HG02981 (cell line): ENCODE measurements around the gene HNRNPF.
A peak's percentile ranks its signal among the peaks of the same experiment; 100 is the strongest.
"Not testable (repeated sequence)": the region's sequence is repeated elsewhere in the genome, so short reads cannot be mapped to it uniquely, and the experiment has no call there.

Experiments used
- ATAC-seq: cut with Tn5 transposase; IDR thresholded peaks from one replicate; pipeline ENCODE4 v1.9.1; 2021; ENCODE audit warnings: mild to moderate bottlenecking, moderate library complexity; ENCODE audit not compliant: unreplicated experiment

The HNRNPF gene

GRCh38 chr10:43408710-43409384 is at the start of gene HNRNPF:
HNRNPF (minus strand) TSS chr10:43409186; CDS start chr10:43387884, 21,302 bp downstream.
- ATAC-seq = peak; percentile 67

DNA sequence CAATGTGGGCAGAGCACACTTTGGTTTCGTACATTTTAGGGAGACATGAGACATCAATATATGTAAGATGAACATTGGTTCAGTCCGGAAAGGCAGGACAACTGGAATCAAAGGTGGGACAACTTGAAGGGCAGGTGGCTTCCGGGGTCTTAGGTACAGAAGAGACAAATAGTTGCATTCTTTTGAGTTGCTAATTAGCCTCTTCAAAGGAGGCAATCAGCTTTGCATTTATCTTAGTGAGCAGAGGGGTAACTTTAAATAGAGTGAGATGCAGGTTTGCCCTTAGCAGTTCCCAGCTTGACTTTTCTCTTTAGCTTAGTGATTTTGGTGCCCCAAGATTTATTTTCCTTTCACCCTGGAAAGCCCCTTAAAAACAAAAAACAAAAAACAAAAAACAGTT is 49.2 kb upstream of the HNRNPF start:
- ATAC-seq = no peak

DNA sequence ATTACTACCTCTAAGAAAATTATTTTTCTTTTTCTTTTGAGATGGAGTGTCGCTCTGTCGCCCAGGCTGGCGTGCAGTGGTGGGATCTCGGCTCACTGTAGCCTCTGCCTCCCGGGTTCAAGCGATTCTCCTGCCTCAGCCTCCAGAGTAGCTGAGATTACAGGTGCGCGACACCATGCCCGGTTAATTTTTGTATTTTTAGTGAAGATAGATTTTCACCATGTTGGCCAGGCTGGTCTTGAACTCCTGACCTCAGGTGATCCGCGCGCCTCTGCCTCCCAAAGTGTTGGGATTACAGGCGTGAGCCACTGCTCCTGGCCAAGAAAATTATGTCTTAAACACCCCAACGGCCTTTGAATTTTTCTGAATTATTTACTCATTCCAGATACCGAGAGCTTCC is 47.6 kb upstream of the HNRNPF start:
- not testable (repeated sequence) for ATAC-seq

GRCh38 chr10:43454025-43454424 is 45.0 kb upstream of the HNRNPF start:
- not testable (repeated sequence) for ATAC-seq

GRCh38 chr10:43453266-43453831 is 44.4 kb upstream of the HNRNPF start:
- ATAC-seq = no peak

GRCh38 chr10:43452356-43452914 is 43.4 kb upstream of the HNRNPF start:
- ATAC-seq = no peak

DNA sequence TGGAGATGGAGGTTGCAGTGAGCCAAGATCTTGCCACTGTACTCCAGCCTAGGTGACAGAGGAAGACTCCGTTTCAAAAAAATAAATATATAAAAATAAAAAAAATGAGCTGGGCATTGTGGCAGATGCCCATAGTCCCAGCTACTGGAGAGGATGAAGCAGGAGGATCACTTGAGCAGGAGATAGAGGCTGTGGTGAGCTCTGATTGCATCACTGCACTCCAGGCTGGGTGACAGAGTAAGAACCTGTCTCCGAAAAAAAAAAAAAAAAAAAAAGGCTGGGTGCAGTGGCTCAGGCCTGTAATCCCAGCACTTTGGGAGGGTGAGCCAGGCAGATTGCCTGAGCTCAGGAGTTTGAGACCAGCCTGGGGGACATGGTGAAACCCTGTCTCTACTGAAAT is 39.8 kb upstream of the HNRNPF start:
- no peak for ATAC-seq

DNA sequence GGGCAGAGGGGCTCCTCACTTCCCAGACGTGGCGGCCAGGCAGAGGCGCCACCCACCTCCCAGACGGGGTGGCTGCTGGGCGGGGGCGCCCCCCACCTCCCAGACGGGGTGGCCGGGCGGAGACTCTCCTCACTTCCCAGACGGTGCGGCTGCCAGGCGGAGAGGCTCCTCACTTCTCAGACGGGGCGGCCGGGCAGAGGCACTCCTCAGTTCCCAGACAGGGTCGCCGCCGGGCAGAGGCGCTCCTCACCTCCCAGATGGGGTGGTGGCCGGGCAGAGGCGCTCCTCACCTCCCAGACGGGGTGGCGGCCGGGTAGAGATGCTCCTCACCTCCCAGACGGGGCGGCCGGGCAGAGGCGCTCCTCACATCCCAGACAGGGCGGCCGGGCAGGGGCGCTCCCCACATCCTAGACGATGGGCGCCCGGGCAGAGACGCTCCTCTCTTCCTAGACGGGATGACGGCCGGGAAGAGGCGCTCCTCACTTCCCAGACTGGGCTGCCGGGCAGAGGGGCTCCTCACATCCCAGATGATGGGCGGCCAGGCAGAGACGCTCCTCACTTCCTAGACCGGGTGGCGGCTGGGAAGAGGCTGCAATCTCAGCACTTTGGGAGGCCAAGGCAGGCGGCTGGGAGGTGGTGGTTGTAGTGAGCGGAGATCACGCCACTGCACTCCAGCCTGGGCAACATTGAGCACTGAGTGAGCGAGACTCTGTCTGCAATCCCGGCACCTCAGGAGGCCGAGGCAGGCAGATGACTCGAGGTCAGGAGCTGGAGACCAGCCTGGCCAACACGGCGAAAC is 37.4 kb upstream of the HNRNPF start:
- not testable (repeated sequence) for ATAC-seq

DNA sequence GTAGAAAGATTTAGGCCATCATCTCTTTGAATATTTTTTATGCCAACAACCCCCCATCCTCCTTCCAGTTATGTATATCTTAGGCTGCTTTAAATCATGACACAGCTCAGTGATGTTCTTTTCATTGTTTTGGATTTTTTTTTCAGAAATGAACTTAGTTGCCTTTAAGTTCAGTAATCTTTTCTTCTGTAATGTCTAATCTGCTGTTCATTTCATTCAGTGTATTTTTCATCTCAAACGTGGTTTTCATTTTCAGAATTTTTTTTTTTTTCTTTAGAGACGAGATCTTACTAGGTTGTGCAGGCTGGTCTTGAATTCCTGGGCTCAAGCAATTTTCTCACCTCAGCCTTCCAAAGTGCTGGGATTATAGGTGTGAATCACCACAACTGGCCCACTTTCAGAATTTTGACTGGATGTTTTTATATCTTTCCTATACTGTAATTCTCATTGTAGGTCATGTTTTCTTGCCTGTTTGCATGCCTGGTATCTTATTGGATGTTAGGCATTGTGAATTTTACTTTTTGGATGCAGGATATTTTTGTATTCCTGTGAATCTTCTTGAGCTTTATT is 36.0 kb upstream of the HNRNPF start:
- no peak for ATAC-seq

- no peak for ATAC-seq
Measured at GRCh38 chr10:43444323-43444722, 35.3 kb upstream of the HNRNPF start.

GRCh38 chr10:43440463-43441134 is 31.6 kb upstream of the HNRNPF start:
- ATAC-seq = no peak

GRCh38 chr10:43437141-43437870 is 28.3 kb upstream of the HNRNPF start:
- ATAC-seq = no peak

DNA sequence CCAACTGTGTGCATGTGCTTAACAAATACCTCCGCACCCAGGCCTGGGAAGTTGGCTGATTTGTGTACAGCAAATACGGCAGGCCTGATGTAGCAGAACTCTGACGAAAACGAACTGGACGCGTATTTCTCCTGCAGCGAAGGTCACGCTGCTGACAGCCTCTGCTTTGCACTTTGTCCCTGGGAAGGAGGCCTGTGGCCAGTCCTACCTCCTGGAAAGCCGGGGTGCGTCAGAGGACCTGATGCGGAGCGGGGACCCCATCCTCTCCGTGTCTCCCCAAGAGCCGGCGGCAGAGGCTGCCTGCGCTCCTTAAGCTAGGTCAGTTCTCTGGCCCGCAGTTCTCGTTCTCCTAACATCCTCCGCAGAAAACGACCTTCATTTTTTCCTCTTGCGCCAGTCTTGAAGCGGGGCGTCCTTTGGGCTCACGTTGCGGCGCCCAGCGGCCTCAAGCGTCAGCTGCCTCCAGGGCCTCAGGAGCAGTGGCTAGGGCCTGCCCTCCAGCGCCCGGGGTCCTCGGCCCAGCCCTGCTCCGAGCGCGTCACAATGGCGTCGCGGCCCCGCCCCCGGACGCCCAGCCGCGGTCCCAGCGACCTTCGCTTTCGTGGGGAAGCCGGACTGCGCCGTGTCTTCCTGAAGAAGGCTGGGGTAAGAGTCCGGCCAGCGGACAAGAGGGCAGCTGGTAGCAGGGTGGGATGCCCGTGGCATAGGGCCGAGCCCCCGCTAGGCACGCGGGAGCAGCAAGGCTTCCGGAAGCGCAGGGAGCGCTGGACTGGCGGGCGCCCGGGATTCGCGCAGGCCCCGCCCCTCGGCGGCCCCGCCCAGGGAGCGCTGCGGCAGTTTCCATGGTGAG is 27.5 kb upstream of the HNRNPF start, which contains the start of gene ZNF487:
TSS of gene ZNF487 (plus strand) at position 821 of the 850 bp plus-strand sequence. CDS start 38,703 bp downstream, outside the sequence.
- ATAC-seq = peak; percentile 94

- no peak for ATAC-seq
Measured at GRCh38 chr10:43430926-43431663, 22.1 kb upstream of the HNRNPF start.

DNA sequence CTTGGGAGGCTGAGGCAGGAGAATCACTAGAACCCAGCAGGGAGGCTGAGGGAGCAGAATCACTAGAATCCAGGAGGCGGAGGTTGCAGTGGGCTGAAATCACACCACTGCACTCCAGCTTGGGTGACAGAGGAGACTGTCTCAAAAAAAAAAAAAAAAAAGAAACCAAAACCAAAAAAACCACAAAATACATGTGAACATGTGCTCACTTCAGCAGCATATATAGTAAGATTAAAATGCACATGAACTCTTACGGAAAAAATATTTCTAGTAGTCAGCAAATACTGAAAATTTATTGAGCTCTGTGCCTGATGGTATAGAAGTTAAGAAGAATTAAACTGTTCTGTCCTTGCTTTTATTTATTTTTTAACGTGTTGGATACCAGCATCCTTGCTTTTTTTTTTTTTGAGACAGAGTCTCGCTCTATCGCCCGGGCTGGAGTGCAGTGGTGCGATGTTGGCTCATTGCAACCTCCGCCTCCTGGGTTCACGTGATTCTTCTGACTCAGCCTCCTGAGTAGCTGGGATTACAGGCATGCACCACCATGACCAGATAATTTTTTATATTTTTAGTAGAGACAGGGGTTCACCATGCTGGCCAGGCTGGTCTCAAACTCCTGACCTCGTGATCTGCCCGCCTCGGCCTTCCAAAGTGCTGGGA is 18.3 kb upstream of the HNRNPF start:
- ATAC-seq = peak; percentile 67

DNA sequence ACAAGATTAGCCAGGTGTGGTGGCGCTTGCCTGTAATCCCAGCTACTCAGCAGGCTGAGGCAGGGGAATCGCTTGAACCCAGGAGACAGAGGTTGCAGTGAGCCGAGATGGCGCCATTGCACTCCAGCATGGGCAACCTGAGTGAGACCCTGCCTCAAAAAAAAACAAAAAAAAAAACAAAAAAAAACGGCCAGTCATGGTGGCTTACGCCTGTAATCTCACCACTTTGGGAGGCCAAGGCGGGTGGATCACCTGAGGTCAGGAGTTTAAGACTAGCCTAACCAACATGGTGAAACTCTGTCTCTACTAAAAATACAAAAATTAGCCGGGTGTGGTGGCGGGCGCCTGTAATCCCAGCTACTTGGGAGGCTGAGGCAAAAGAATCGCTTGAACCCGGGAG is 17.5 kb upstream of the HNRNPF start:
- not testable (repeated sequence) for ATAC-seq

- no peak for ATAC-seq
Measured at GRCh38 chr10:43424416-43424815, 15.4 kb upstream of the HNRNPF start.

- not testable (repeated sequence) for ATAC-seq
Measured at GRCh38 chr10:43421944-43422343, 13.0 kb upstream of the HNRNPF start.
